Osteocyte (in vitro differentiated cells): ENCODE data around the gene NXT1. TPM values are rescaled to one million over a fixed set of nuclear protein-coding genes. Genes with fewer than 3 reads are reported as not detected.

Experiments used
- DNase-seq: peaks from one replicate; pipeline ENCODE4 v3.0.0; 2021; ENCODE audit warnings: mixed read lengths; ENCODE audit not compliant: unreplicated experiment; ENCODE audit errors: extremely low spot score
- H3K27ac Mint-ChIP-seq: one replicate; pipeline ENCODE4 v1.8.0; 2021; ENCODE audit warnings: mild to moderate bottlenecking, mixed read lengths; ENCODE audit not compliant: unreplicated experiment
- H3K27me3 Mint-ChIP-seq: one replicate; pipeline ENCODE4 v1.8.0; 2021; ENCODE audit warnings: mixed read lengths; ENCODE audit not compliant: unreplicated experiment
- H3K36me3 Mint-ChIP-seq: one replicate; pipeline ENCODE4 v1.8.0; 2021; ENCODE audit warnings: mixed read lengths; ENCODE audit not compliant: unreplicated experiment
- H3K4me1 Mint-ChIP-seq: one replicate; pipeline ENCODE4 v1.8.0; 2021; ENCODE audit warnings: mixed read lengths; ENCODE audit not compliant: unreplicated experiment
- H3K4me3 Mint-ChIP-seq: one replicate; pipeline ENCODE4 v1.8.0; 2021; ENCODE audit warnings: mild to moderate bottlenecking, moderate library complexity, mixed read lengths; ENCODE audit not compliant: unreplicated experiment
- H3K9me3 Mint-ChIP-seq: one replicate; pipeline ENCODE4 v1.8.0; 2021; ENCODE audit warnings: mixed read lengths; ENCODE audit not compliant: unreplicated experiment
- CTCF ChIP-seq: fragments of 200-600 bp; sonication (generic); IDR thresholded peaks from 2 replicates; pipeline ENCODE4 v1.5.0; 2021; ENCODE audit warnings: antibody characterized with exemption, mild to moderate bottlenecking, moderate library complexity
- total RNA-seq: library from RNA; stranded (reverse); gene quantifications from 2 replicates; pipeline ENCODE4 v1.2.1, GENCODE V29; 2021

Gene NXT1
- total RNA-seq, 1 donor from 2014 or later = 12.4 TPM

GRCh38 chr20:23334111-23334510 lies 16.5 kb upstream of the NXT1 start:
- no peak for DNase-seq
- peaks cover 4% of the 10 kb centered on the region for H3K9me3 Mint-ChIP-seq
- peaks cover 1% of the 10 kb centered on the region for H3K4me1 Mint-ChIP-seq
- H3K36me3 Mint-ChIP-seq = no peaks in the 10 kb centered on the region
- no peaks in the 10 kb centered on the region for H3K27me3 Mint-ChIP-seq
- no peak for TF ChIP-seq CTCF
- no peak overlapping the region for H3K27ac Mint-ChIP-seq
- no peak overlapping the region for H3K4me3 Mint-ChIP-seq

- Mint-ChIP-seq H3K27me3 (no peaks in the 10 kb centered on the region), H3K4me3 (no peak overlapping the region), H3K36me3 (no peaks in the 10 kb centered on the region), H3K9me3 (no peaks in the 10 kb centered on the region), H3K27ac (no peak overlapping the region), H3K4me1 (peaks cover 1% of the 10 kb centered on the region)
- no peak for TF ChIP-seq CTCF
- DNase-seq = no peak
These were observed 15.1 kb upstream of the NXT1 start for GRCh38 chr20:23335521-23335920.

- Mint-ChIP-seq H3K4me3 (no peak overlapping the region), H3K36me3 (no peaks in the 10 kb centered on the region), H3K9me3 (no peaks in the 10 kb centered on the region), H3K27me3 (no peaks in the 10 kb centered on the region), H3K27ac (no peak overlapping the region), H3K4me1 (peaks cover 1% of the 10 kb centered on the region)
- no peak for DNase-seq
- TF ChIP-seq CTCF = no peak
These were observed 14.1 kb upstream of the NXT1 start for GRCh38 chr20:23336476-23336875.

- H3K36me3 Mint-ChIP-seq = no peaks in the 10 kb centered on the region
- H3K27ac Mint-ChIP-seq = no peak overlapping the region
- H3K4me3 Mint-ChIP-seq = no peak overlapping the region
- H3K27me3 Mint-ChIP-seq = no peaks in the 10 kb centered on the region
- peaks cover 1% of the 10 kb centered on the region for H3K4me1 Mint-ChIP-seq
- no peaks in the 10 kb centered on the region for H3K9me3 Mint-ChIP-seq
- DNase-seq = no peak
- no peak for TF ChIP-seq CTCF
These were observed 13.3 kb upstream of the NXT1 start for GRCh38 chr20:23337312-23337711.

- no peak for TF ChIP-seq CTCF
- Mint-ChIP-seq H3K27me3 (no peaks in the 10 kb centered on the region), H3K27ac (no peak overlapping the region), H3K4me1 (peaks cover 1% of the 10 kb centered on the region), H3K9me3 (no peaks in the 10 kb centered on the region), H3K36me3 (no peaks in the 10 kb centered on the region), H3K4me3 (no peak overlapping the region)
- no peak for DNase-seq
These were observed 10.6 kb upstream of the NXT1 start for GRCh38 chr20:23339986-23340385.
